NOMO-1 treated with DMSO at 0.1 percent for 48 hours (cell line): ENCODE results near the gene KRT33A.

Experiments
- DNase-seq: peaks from one replicate; lab custom pipeline; 2025; ENCODE audit not compliant: unreplicated experiment; lab: John Stamatoyannopoulos, UW

KRT33A gene

GRCh38 chr17:41304091-41304490 is 46.5 kb downstream of the KRT33A start:
- no peak for DNase-seq

GRCh38 chr17:41302981-41303380 is 47.6 kb downstream of the KRT33A start:
- DNase-seq: no peak

GRCh38 chr17:41301916-41302901 is 48.4 kb downstream of the KRT33A start, which contains the start of gene KRTAP29-1:
Gene KRTAP29-1 (minus strand): TSS chr17:41302851. CDS start chr17:41302851, 0 bp downstream.
- DNase-seq: peak; percentile 18

GRCh38 chr17:41301204-41301790 is 49.3 kb downstream of the KRT33A start:
- no peak for DNase-seq

- no peak for DNase-seq
Measured at GRCh38 chr17:41298458-41299135, 52.0 kb downstream of the KRT33A start.

- no peak for DNase-seq
Measured at GRCh38 chr17:41296846-41297245, 53.8 kb downstream of the KRT33A start.
